AG08396 (cell line): ENCODE measurements around the gene GIPC1.
A peak's percentile ranks its signal among the peaks of the same experiment; 100 is the strongest.

Experiments used
- DNase-seq: peaks from one replicate; pipeline ENCODE4 v3.0.0; 2012; ENCODE audit warnings: low spot score, mixed read lengths

The GIPC1 gene

GRCh38 chr19:14494411-14494810 is 1.5 kb downstream of the GIPC1 start:
- no peak for DNase-seq

- DNase-seq, result no peak
Measured at GRCh38 chr19:14492756-14493337, 3.1 kb downstream of the GIPC1 start.

- DNase-seq, result no peak
Measured at GRCh38 chr19:14487370-14488125, 8.4 kb downstream of the GIPC1 start.

- no peak for DNase-seq
Measured at GRCh38 chr19:14482172-14482941, 13.6 kb downstream of the GIPC1 start.

- DNase-seq, result peak; percentile 81
Measured at GRCh38 chr19:14480700-14481079, 15.2 kb downstream of the GIPC1 start.

- peak; percentile 80 for DNase-seq
Measured at GRCh38 chr19:14479975-14480699, 15.8 kb downstream of the GIPC1 start.

- DNase-seq, result no peak
Measured at GRCh38 chr19:14479309-14479974, 16.5 kb downstream of the GIPC1 start.

- no peak for DNase-seq
Measured at GRCh38 chr19:14478113-14478545, 17.8 kb downstream of the GIPC1 start.

GRCh38 chr19:14477418-14478112 is 18.4 kb downstream of the GIPC1 start:
- no peak for DNase-seq

- DNase-seq, result peak; percentile 89
Measured at GRCh38 chr19:14476673-14477401, 19.1 kb downstream of the GIPC1 start.

GRCh38 chr19:14476327-14476672 is 19.6 kb downstream of the GIPC1 start:
- DNase-seq, result no peak

GRCh38 chr19:14475251-14476073 is 20.5 kb downstream of the GIPC1 start, which contains the start of gene PTGER1:
Gene PTGER1 (minus strand): TSS chr19:14475354. CDS start chr19:14474320, 1,034 bp downstream.
- peak; percentile 81 for DNase-seq

- no peak for DNase-seq
Measured at GRCh38 chr19:14474827-14475226, 21.1 kb downstream of the GIPC1 start.

- no peak for DNase-seq
Measured at GRCh38 chr19:14473978-14474578, 21.8 kb downstream of the GIPC1 start.

GRCh38 chr19:14473073-14473977 is 22.6 kb downstream of the GIPC1 start:
- DNase-seq, result no peak

GRCh38 chr19:14472202-14472938 is 23.6 kb downstream of the GIPC1 start:
- peak; percentile 87 for DNase-seq
